Keratinocyte (primary cell): Measurements from ENCODE around the gene SHISA7. TPM values are rescaled to one million over a fixed set of nuclear protein-coding genes. Genes with fewer than 3 reads are reported as not detected.

Source experiments
- DNase-seq: peaks from one replicate; pipeline ENCODE4 v3.0.0-alpha.2; 2011; ENCODE audit warnings: low read depth, missing footprints, low spot score
- FAIRE-seq: peaks from 2 replicates; lab custom pipeline; 2011; peaks lifted over from hg19 to GRCh38; lab: Jason Lieb, UNC
- H2AFZ ChIP-seq: 2 replicates; pipeline ENCODE4 v1.6.0; 2012; ENCODE audit warnings: low read length, control low read depth, inconsistent platforms; ENCODE audit not compliant: control insufficient read depth
- H3K27ac ChIP-seq: 2 replicates; pipeline ENCODE4 v1.5.1; 2011; ENCODE audit warnings: low read length; ENCODE audit not compliant: control insufficient read depth, insufficient read depth
- H3K27me3 ChIP-seq: 3 replicates; pipeline ENCODE4 v1.6.0; 2011; ENCODE audit warnings: low read length; ENCODE audit not compliant: control insufficient read depth, insufficient read depth; ENCODE audit errors: extremely low read depth
- H3K36me3 ChIP-seq, 2 experiments: 2 replicates in 1 of 2; 3 replicates in 1 of 2; pipeline ENCODE4 v1.5.1; 2011; ENCODE audit warnings: low read length in 2 of 2, mild to moderate bottlenecking in 1 of 2; ENCODE audit not compliant: control insufficient read depth in 2 of 2, insufficient read depth in 2 of 2; ENCODE audit errors: extremely low read depth in 1 of 2
- H3K4me1 ChIP-seq: 3 replicates; pipeline ENCODE4 v1.5.1; 2011; ENCODE audit warnings: low read length; ENCODE audit not compliant: control insufficient read depth, insufficient read depth; ENCODE audit errors: extremely low read depth
- H3K4me2 ChIP-seq: 3 replicates; pipeline ENCODE4 v1.6.0; 2011; ENCODE audit warnings: low read depth, low read length; ENCODE audit not compliant: control insufficient read depth, insufficient read depth; ENCODE audit errors: extremely low read depth
- H3K4me3 ChIP-seq, 3 experiments: fragments of 200-600 bp in 1 of 3; sonication (generic) in 1 of 3; 2 replicates in 2 of 3; 3 replicates in 1 of 3; pipeline ENCODE4 v1.5.1; 2011 to 2016; ENCODE audit warnings: low read length in 3 of 3, mild to moderate bottlenecking in 3 of 3, control low read depth in 2 of 3, inconsistent platforms in 1 of 3, low read depth in 1 of 3, mixed read lengths in 1 of 3, mixed run types in 1 of 3, moderate library complexity in 1 of 3; ENCODE audit not compliant: control insufficient read depth in 2 of 3, insufficient read depth in 2 of 3; ENCODE audit errors: extremely low read depth in 1 of 3
- H3K79me2 ChIP-seq: 2 replicates; pipeline ENCODE4 v1.6.0; 2012; ENCODE audit warnings: low read length; ENCODE audit not compliant: control insufficient read depth, insufficient read depth
- H3K9ac ChIP-seq: 3 replicates; pipeline ENCODE4 v1.6.0; 2011; ENCODE audit warnings: low read length; ENCODE audit not compliant: control insufficient read depth, insufficient read depth; ENCODE audit errors: extremely low read depth
- H3K9me1 ChIP-seq: 3 replicates; pipeline ENCODE4 v1.6.0; 2011; ENCODE audit warnings: low read length; ENCODE audit not compliant: control insufficient read depth, insufficient read depth; ENCODE audit errors: extremely low read depth
- H3K9me3 ChIP-seq: 2 replicates; pipeline ENCODE4 v1.5.1; 2012; ENCODE audit warnings: low read depth, low read length; ENCODE audit not compliant: control insufficient read depth
- H4K20me1 ChIP-seq: 3 replicates; pipeline ENCODE4 v1.6.0; 2011; ENCODE audit warnings: low read length; ENCODE audit not compliant: control insufficient read depth, insufficient read depth; ENCODE audit errors: extremely low read depth
- EZH2 ChIP-seq: IDR thresholded peaks from one replicate; pipeline ENCODE4 v1.6.1; 2012; ENCODE audit warnings: inconsistent platforms, mild to moderate bottlenecking, low read length, moderate library complexity
- dilution Hi-C: fragments of 300-500 bp; cut with MboI; formaldehyde crosslinking; loops from one replicate; pipeline ENCODE4 v1.7.0; 2020; ENCODE audit warnings: low sequenced_read_pairs; ENCODE audit not compliant: extremely low pct_ligation_motif_present
- polyA plus RNA-seq, 5 experiments: library from polyadenylated mRNA; depleted of rRNA in 3 of 5; stranded (reverse) in 3 of 5; stranded (forward) in 1 of 5; unstranded in 1 of 5; fragments of >200 nt; gene quantifications; 1 replicate in 1 of 5; 2 replicates in 3 of 5; 3 replicates in 1 of 5; pipeline versions ENCODE4 v1.2.1 to v1.2.3, GENCODE V29; 2011 to 2012; ENCODE audit warnings: missing spikeins in 2 of 5, low read depth in 1 of 5, low replicate concordance in 1 of 5
- TF ChIP-seq, protein P1 (sequence below), 3 experiments: IDR thresholded peaks in 1 of 3; conservative IDR thresholded peaks in 1 of 3; optimal IDR thresholded peaks in 1 of 3; 2 replicates in 2 of 3; 3 replicates in 1 of 3; pipeline versions ENCODE3 to v1.5.1; 2011; ENCODE audit warnings: low read length in 3 of 3, mild to moderate bottlenecking in 3 of 3, moderate library complexity in 2 of 3, control low read depth in 1 of 3, inconsistent platforms in 1 of 3; ENCODE audit not compliant: insufficient read depth in 2 of 3; ENCODE audit errors: extremely low read depth in 1 of 3

SHISA7 gene
- polyA plus RNA-seq, 1 donor (not counting 4 experiments of a cell fraction or from before 2014, with no cell fraction given), result not detected

DNA sequence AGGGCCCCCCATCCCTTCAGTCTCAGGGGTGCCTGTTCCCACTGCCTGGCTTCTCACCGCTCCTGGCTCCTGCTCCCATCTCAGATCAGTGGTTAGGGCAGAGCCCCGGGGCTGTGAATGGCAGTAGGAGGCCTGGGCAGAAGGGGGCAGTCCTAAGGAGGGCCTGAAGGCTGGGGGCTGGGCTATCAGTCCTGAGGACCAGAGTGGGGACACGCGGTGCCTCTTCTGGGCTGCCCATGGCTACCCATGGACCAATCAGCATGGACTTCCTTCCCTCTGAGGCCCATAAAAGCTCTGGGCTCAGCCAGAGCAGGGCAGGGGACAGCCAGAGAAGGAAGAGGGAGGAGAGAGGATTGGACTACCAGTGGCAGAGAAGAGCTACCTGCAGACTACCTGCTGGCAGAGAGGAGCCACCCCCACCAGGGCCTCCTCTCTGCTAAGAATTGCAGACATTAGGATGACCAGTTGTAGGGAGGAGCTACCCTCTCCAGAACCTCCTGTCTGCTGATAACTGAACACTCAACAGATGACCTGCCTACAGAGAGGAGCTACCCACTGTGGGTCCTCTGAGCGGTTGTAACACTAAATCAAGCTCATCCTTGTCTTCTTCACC is 23.4 kb downstream of the SHISA7 start:
- no peaks in the 10 kb centered on the region for H3K36me3 ChIP-seq
- no peak overlapping the region for H3K4me3 ChIP-seq
- no peaks in the 10 kb centered on the region for H3K9me3 ChIP-seq
- TF ChIP-seq, protein P1, sequence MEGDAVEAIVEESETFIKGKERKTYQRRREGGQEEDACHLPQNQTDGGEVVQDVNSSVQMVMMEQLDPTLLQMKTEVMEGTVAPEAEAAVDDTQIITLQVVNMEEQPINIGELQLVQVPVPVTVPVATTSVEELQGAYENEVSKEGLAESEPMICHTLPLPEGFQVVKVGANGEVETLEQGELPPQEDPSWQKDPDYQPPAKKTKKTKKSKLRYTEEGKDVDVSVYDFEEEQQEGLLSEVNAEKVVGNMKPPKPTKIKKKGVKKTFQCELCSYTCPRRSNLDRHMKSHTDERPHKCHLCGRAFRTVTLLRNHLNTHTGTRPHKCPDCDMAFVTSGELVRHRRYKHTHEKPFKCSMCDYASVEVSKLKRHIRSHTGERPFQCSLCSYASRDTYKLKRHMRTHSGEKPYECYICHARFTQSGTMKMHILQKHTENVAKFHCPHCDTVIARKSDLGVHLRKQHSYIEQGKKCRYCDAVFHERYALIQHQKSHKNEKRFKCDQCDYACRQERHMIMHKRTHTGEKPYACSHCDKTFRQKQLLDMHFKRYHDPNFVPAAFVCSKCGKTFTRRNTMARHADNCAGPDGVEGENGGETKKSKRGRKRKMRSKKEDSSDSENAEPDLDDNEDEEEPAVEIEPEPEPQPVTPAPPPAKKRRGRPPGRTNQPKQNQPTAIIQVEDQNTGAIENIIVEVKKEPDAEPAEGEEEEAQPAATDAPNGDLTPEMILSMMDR (optimal IDR thresholded peaks at IDR 0.05 in 1 of 3, IDR thresholded peaks at IDR 0.05 in 1 of 3, conservative IDR thresholded peaks at IDR 0.05 in 1 of 3; ENCODE audit: extremely low read depth in 1 of 3, insufficient read depth in 2 of 3, low read length in 3 of 3), result no peak
- no peak for TF ChIP-seq EZH2
- FAIRE-seq (no peak), DNase-seq (no peak)
- no peaks in the 10 kb centered on the region for H3K79me2 ChIP-seq
- no peak overlapping the region for H3K4me2 ChIP-seq
- no peak overlapping the region for H3K27ac ChIP-seq
- dilution Hi-C loops, result no loop called here
- H3K27me3 ChIP-seq, result peaks cover 6% of the 10 kb centered on the region
- no peak overlapping the region for H3K9ac ChIP-seq
- H4K20me1 ChIP-seq, result no peaks in the 10 kb centered on the region
- H3K9me1 ChIP-seq, result no peaks in the 10 kb centered on the region
- H3K4me1 ChIP-seq, result peaks cover 4% of the 10 kb centered on the region
- H2AFZ ChIP-seq, result no peak overlapping the region

DNA sequence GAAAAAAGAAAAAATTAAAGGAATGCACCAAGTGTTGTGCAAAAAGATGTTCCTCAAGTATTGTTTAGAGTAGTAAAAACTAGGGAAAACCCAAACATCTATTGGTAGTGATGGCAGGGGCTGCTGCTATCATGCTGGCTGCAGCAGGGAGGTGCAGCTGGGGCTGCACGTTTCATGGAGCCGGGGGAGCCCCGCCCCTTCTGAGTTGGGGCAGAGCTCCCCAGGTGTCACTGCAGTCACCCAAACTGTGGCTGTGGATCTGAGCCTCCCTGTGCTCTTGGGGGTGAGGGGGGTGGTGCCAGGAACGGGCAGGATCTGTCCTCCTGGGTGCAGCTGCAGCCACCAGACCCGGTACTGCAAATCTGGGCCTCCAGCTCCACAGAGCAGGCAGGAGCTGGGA is 24.0 kb downstream of the SHISA7 start:
- H4K20me1 ChIP-seq, result no peaks in the 10 kb centered on the region
- dilution Hi-C loops, result no loop called here
- H3K9me3 ChIP-seq, result no peaks in the 10 kb centered on the region
- no peaks in the 10 kb centered on the region for H3K9me1 ChIP-seq
- FAIRE-seq (no peak), DNase-seq (no peak)
- no peaks in the 10 kb centered on the region for H3K79me2 ChIP-seq
- H3K4me1 ChIP-seq, result peaks cover 4% of the 10 kb centered on the region
- H3K9ac ChIP-seq, result no peak overlapping the region
- no peak overlapping the region for H3K4me3 ChIP-seq
- H3K36me3 ChIP-seq, result no peaks in the 10 kb centered on the region
- H3K4me2 ChIP-seq, result no peak overlapping the region
- no peak overlapping the region for H3K27ac ChIP-seq
- no peak overlapping the region for H2AFZ ChIP-seq
- TF ChIP-seq, protein P1 (optimal IDR thresholded peaks at IDR 0.05 in 1 of 3, IDR thresholded peaks at IDR 0.05 in 1 of 3, conservative IDR thresholded peaks at IDR 0.05 in 1 of 3; ENCODE audit: extremely low read depth in 1 of 3, insufficient read depth in 2 of 3, low read length in 3 of 3), result no peak
- TF ChIP-seq EZH2, result no peak
- H3K27me3 ChIP-seq, result peaks cover 3% of the 10 kb centered on the region
